H9 (cell line): Measurements from ENCODE around the gene GNLY. TPM values are rescaled to one million over a fixed set of nuclear protein-coding genes. Genes with fewer than 3 reads are reported as not detected.

ENCODE experiments used
- DNase-seq: peaks from one replicate; pipeline ENCODE4 v3.0.0-alpha.2; 2017
- H2AFZ ChIP-seq: one replicate; pipeline ENCODE4 v1.6.1; 2013; ENCODE audit warnings: mild to moderate bottlenecking, low read length, control low read depth, moderate library complexity
- H2AK5ac ChIP-seq: 2 replicates; pipeline ENCODE4 v1.6.1; 2013; ENCODE audit warnings: low read length, control low read depth, mixed read lengths; ENCODE audit not compliant: insufficient read length
- H2BK120ac ChIP-seq: one replicate; pipeline ENCODE4 v1.6.1; 2013; ENCODE audit warnings: low read depth, mild to moderate bottlenecking, low read length, control low read depth, inconsistent platforms; ENCODE audit not compliant: poor library complexity, severe bottlenecking
- H2BK12ac ChIP-seq: 2 replicates; pipeline ENCODE4 v1.6.1; 2013; ENCODE audit warnings: low read length, control low read depth, mixed read lengths, low read depth; ENCODE audit not compliant: insufficient read length
- H2BK15ac ChIP-seq: 2 replicates; pipeline ENCODE4 v1.6.1; 2013; ENCODE audit warnings: low read depth, low read length, control low read depth
- H2BK20ac ChIP-seq: one replicate; pipeline ENCODE4 v1.6.1; 2013; ENCODE audit warnings: low read depth, mild to moderate bottlenecking, low read length, control low read depth, inconsistent platforms; ENCODE audit not compliant: poor library complexity, severe bottlenecking
- H2BK5ac ChIP-seq: 2 replicates; pipeline ENCODE4 v1.6.1; 2013; ENCODE audit warnings: low read length, control low read depth, mixed read lengths; ENCODE audit not compliant: insufficient read length
- H3K14ac ChIP-seq: 2 replicates; pipeline ENCODE4 v1.6.1; 2013; ENCODE audit warnings: low read length, control low read depth; ENCODE audit not compliant: insufficient read depth
- H3K18ac ChIP-seq: 2 replicates; pipeline ENCODE4 v1.6.1; 2013; ENCODE audit warnings: low read depth, mild to moderate bottlenecking, mixed read lengths, low read length, control low read depth; ENCODE audit not compliant: insufficient read length
- H3K23ac ChIP-seq: 2 replicates; pipeline ENCODE4 v1.6.1; 2013; ENCODE audit warnings: low read length, control low read depth, mixed read lengths, low read depth; ENCODE audit not compliant: insufficient read length
- H3K23me2 ChIP-seq: 2 replicates; pipeline ENCODE4 v1.6.1; 2013; ENCODE audit warnings: low read depth, mild to moderate bottlenecking, mixed read lengths, low read length, control low read depth; ENCODE audit not compliant: insufficient read length, poor library complexity, severe bottlenecking
- H3K27ac ChIP-seq: 2 replicates; pipeline ENCODE4 v1.5.1; 2013; ENCODE audit warnings: low read length, control low read depth, mixed read lengths, low read depth; ENCODE audit not compliant: insufficient read length
- H3K27me3 ChIP-seq: 2 replicates; pipeline ENCODE4 v1.6.1; 2013; ENCODE audit warnings: low read length, control low read depth, inconsistent platforms; ENCODE audit not compliant: insufficient read depth
- H3K4ac ChIP-seq: 2 replicates; pipeline ENCODE4 v1.6.1; 2013; ENCODE audit warnings: low read depth, mild to moderate bottlenecking, control low read depth, inconsistent platforms, low read length, moderate library complexity
- H3K4me1 ChIP-seq: 2 replicates; pipeline ENCODE4 v1.6.1; 2013; ENCODE audit warnings: low read length, control low read depth, inconsistent platforms; ENCODE audit not compliant: insufficient read depth
- H3K4me2 ChIP-seq: 2 replicates; pipeline ENCODE4 v1.6.1; 2013; ENCODE audit warnings: low read length, control low read depth, mixed read lengths; ENCODE audit not compliant: insufficient read length, insufficient read depth
- H3K56ac ChIP-seq: 2 replicates; pipeline ENCODE4 v1.6.1; 2013; ENCODE audit warnings: low read depth, mild to moderate bottlenecking, mixed read lengths, low read length, control low read depth; ENCODE audit not compliant: insufficient read length
- H3K79me1 ChIP-seq: 2 replicates; pipeline ENCODE4 v1.6.1; 2013; ENCODE audit warnings: low read depth, mild to moderate bottlenecking, moderate library complexity, low read length, control low read depth, inconsistent platforms; ENCODE audit not compliant: insufficient read depth, poor library complexity, severe bottlenecking
- H3K79me2 ChIP-seq: 2 replicates; pipeline ENCODE4 v1.6.1; 2013; ENCODE audit warnings: low read length, control low read depth, inconsistent platforms; ENCODE audit not compliant: insufficient read depth
- H3K9ac ChIP-seq: 2 replicates; pipeline ENCODE4 v1.6.1; 2013; ENCODE audit warnings: low read length, control low read depth, mixed read lengths; ENCODE audit not compliant: insufficient read length; ENCODE audit errors: extremely low read depth
- H3K9me3 ChIP-seq: one replicate; pipeline ENCODE4 v1.6.1; 2013; ENCODE audit warnings: low read depth, low read length, inconsistent platforms; ENCODE audit not compliant: control insufficient read depth
- H3T11ph ChIP-seq: one replicate; pipeline ENCODE4 v1.6.1; 2013; ENCODE audit warnings: mild to moderate bottlenecking, low read length, control low read depth, inconsistent platforms
- H4K20me1 ChIP-seq: one replicate; pipeline ENCODE4 v1.6.1; 2013; ENCODE audit not compliant: control insufficient read depth, insufficient read length, insufficient read depth
- H4K5ac ChIP-seq: 2 replicates; pipeline ENCODE4 v1.6.1; 2013; ENCODE audit warnings: low read depth, mild to moderate bottlenecking, mixed read lengths, low read length, control low read depth; ENCODE audit not compliant: insufficient read length
- H4K8ac ChIP-seq: replicated peaks from 2 replicates; pipeline ENCODE4 v1.6.1; 2013; ENCODE audit warnings: low read length, control low read depth, mixed read lengths, low read depth; ENCODE audit not compliant: insufficient read length
- H4K91ac ChIP-seq: 2 replicates; pipeline ENCODE4 v1.6.1; 2013; ENCODE audit warnings: low read depth, mild to moderate bottlenecking, moderate library complexity, mixed read lengths, low read length, control low read depth; ENCODE audit not compliant: insufficient read length
- H3K27ac Mint-ChIP-seq, 3 experiments: 2 replicates in 2 of 3; 3 replicates in 1 of 3; pipeline ENCODE4 v1.8.0; 2020 to 2021; ENCODE audit warnings: mixed read lengths in 3 of 3, mild to moderate bottlenecking in 1 of 3, moderate library complexity in 1 of 3
- H3K27me3 Mint-ChIP-seq: 2 replicates; pipeline ENCODE4 v1.8.0; 2021; ENCODE audit warnings: low read depth, mild to moderate bottlenecking, moderate library complexity, mixed read lengths
- H3K36me3 Mint-ChIP-seq, 3 experiments: 2 replicates in 2 of 3; 3 replicates in 1 of 3; pipeline ENCODE4 v1.8.0; 2020 to 2021; ENCODE audit warnings: low read depth in 3 of 3, mixed read lengths in 3 of 3; ENCODE audit not compliant: insufficient read depth in 1 of 3
- H3K4me1 Mint-ChIP-seq, 2 experiments: 2 replicates each; pipeline ENCODE4 v1.8.0; 2020; ENCODE audit warnings: mixed read lengths in 2 of 2
- H3K4me3 Mint-ChIP-seq, 2 experiments: 2 replicates in 1 of 2; 3 replicates in 1 of 2; pipeline ENCODE4 v1.8.0; 2020 to 2021; ENCODE audit warnings: mild to moderate bottlenecking in 2 of 2, mixed read lengths in 2 of 2, moderate library complexity in 1 of 2
- H3K9me3 Mint-ChIP-seq, 2 experiments: 2 replicates in 1 of 2; 3 replicates in 1 of 2; pipeline ENCODE4 v1.8.0; 2020; ENCODE audit warnings: mild to moderate bottlenecking in 2 of 2, mixed read lengths in 2 of 2, moderate library complexity in 1 of 2
- WGBS: extraction: QIAGEN DNeasy Blood & Tissue Kit; methylation state at CpG from one replicate; pipeline ENCODE4 v1.1.7; 2013; ENCODE audit warnings: missing lambda C conversion rate, low lambda C conversion rate, mixed read lengths; ENCODE audit not compliant: insufficient read length; ENCODE audit errors: extremely low coverage; 5-methylcytosine and 5-hydroxymethylcytosine counted together
- total RNA-seq: library from RNA; stranded (reverse); gene quantifications from 2 replicates; pipeline ENCODE4 v1.2.1, GENCODE V29; 2021
- TF ChIP-seq, protein P1 (sequence below): fragments of 200-600 bp; sonication (generic); conservative IDR thresholded peaks from 3 replicates; pipeline ENCODE4 v1.8.0; 2021; ENCODE audit warnings: antibody characterized with exemption, mild to moderate bottlenecking

The GNLY gene
- total RNA-seq, 1 experiment from 2014 or later = not detected

- Histone ChIP-seq H4K20me1 (no peaks in the 10 kb centered on the region), H3K18ac (no peak overlapping the region), H3K9me3 (no peaks in the 10 kb centered on the region), H3K23ac (no peak overlapping the region), H2BK15ac (no peak overlapping the region), H4K5ac (no peak overlapping the region), H2BK12ac (no peak overlapping the region), H3K79me2 (no peaks in the 10 kb centered on the region), H3K27ac (no peak overlapping the region), H4K91ac (no peak overlapping the region), H3K27me3 (no peaks in the 10 kb centered on the region), H3K4me2 (no peak overlapping the region), H2BK5ac (no peak overlapping the region), H4K8ac (no peak overlapping the region), H3K14ac (no peak overlapping the region), H3K79me1 (no peaks in the 10 kb centered on the region), H3T11ph (no peak overlapping the region), H2AK5ac (no peak overlapping the region), H3K9ac (no peak overlapping the region), H2AFZ (no peak overlapping the region), H3K4ac (no peak overlapping the region), H3K23me2 (no peaks in the 10 kb centered on the region), H3K4me1 (no peaks in the 10 kb centered on the region), H2BK120ac (no peak overlapping the region), H3K56ac (no peak overlapping the region), H2BK20ac (no peak overlapping the region)
- Mint-ChIP-seq H3K9me3 (no peaks in the 10 kb centered on the region), H3K4me1 (peaks cover 8 to 14% of the 10 kb centered on the region in 2 experiments), H3K36me3 (no peaks in the 10 kb centered on the region), H3K27ac (no peak overlapping the region), H3K27me3 (peaks cover 8% of the 10 kb centered on the region), H3K4me3 (no peak overlapping the region)
- TF ChIP-seq, protein P1, sequence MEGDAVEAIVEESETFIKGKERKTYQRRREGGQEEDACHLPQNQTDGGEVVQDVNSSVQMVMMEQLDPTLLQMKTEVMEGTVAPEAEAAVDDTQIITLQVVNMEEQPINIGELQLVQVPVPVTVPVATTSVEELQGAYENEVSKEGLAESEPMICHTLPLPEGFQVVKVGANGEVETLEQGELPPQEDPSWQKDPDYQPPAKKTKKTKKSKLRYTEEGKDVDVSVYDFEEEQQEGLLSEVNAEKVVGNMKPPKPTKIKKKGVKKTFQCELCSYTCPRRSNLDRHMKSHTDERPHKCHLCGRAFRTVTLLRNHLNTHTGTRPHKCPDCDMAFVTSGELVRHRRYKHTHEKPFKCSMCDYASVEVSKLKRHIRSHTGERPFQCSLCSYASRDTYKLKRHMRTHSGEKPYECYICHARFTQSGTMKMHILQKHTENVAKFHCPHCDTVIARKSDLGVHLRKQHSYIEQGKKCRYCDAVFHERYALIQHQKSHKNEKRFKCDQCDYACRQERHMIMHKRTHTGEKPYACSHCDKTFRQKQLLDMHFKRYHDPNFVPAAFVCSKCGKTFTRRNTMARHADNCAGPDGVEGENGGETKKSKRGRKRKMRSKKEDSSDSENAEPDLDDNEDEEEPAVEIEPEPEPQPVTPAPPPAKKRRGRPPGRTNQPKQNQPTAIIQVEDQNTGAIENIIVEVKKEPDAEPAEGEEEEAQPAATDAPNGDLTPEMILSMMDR = no peak
- WGBS = no CpG with 5 or more reads among the region's 3 CpGs
- no peak for DNase-seq
These were observed 25.4 kb upstream of the GNLY start for GRCh38 chr2:85668857-85669142.
